ENCODE measurements around the gene IMPA2. TPM values are rescaled to one million over a fixed set of nuclear protein-coding genes. Genes with fewer than 3 reads are reported as not detected.
A peak's percentile ranks its signal among the peaks of the same experiment; 100 is the strongest.

IMPA2 gene
- total and polyA plus RNA-seq, 2 of the 4 experiments (the other 2 are of a cell fraction): 5.4 to 5.5 TPM

- DNase-seq (no peak), ATAC-seq (ENCODE audit: low read depth) (no peak)
- Histone ChIP-seq H3K18ac (ENCODE audit: low read depth, low read length) (no peak overlapping the region), H2BK20ac (ENCODE audit: low read depth, low read length) (no peak overlapping the region), H3K14ac (replicated peaks; ENCODE audit: low read depth, low read length) (no peak overlapping the region), H2AK5ac (ENCODE audit: low read depth, low read length) (peak overlapping the region; percentile 49; the same call in 1 of the 2 replicates), H3K4ac (ENCODE audit: low read depth, low read length) (no peak overlapping the region; the same call in 1 of the 2 replicates), H3K27me3 (ENCODE audit: control insufficient read depth, insufficient read depth, low read length) (no peaks in the 10 kb centered on the region), H2BK5ac (ENCODE audit: low read depth, low read length, poor library complexity, severe bottlenecking) (no peak overlapping the region), H3K23ac (ENCODE audit: low read depth, low read length) (no peak overlapping the region), H3K79me1 (ENCODE audit: low read depth in 1 of 2, low read length in 2 of 2) (no peaks in the 10 kb centered on the region), H3K36me3 (ENCODE audit: control insufficient read depth, insufficient read depth, low read length) (no peaks in the 10 kb centered on the region), H3K9me3 (ENCODE audit: control insufficient read depth, insufficient read depth, low read length) (peaks cover 9% of the 10 kb centered on the region), H4K20me1 (ENCODE audit: insufficient read depth, low read length) (no peaks in the 10 kb centered on the region), H3K9ac (ENCODE audit: low read depth, low read length) (no peak overlapping the region), H2BK120ac (ENCODE audit: low read depth, low read length) (no peak overlapping the region), H4K91ac (ENCODE audit: insufficient read depth, low read depth, low read length) (peak overlapping the region; percentile 4; the same call in 1 of the 2 replicates), H3K9me1 (ENCODE audit: insufficient read depth, low read length) (no peaks in the 10 kb centered on the region), H4K5ac (ENCODE audit: low read depth, low read length) (no peak overlapping the region), H3K27ac (ENCODE audit: insufficient read depth, low read length) (no peak overlapping the region), H2AFZ (replicated peaks; ENCODE audit: low read length, poor library complexity) (no peak overlapping the region), H3K56ac (ENCODE audit: extremely low read depth, insufficient read depth, low read length) (no peak overlapping the region), H2BK15ac (ENCODE audit: low read depth, low read length) (peak overlapping the region; percentile 70; the same call in 1 of the 3 replicates), H3K4me1 (ENCODE audit: control insufficient read depth, insufficient read depth, low read length) (peaks cover 11% of the 10 kb centered on the region), H2AK9ac (replicated peaks; ENCODE audit: low read depth, low read length, poor library complexity) (peak overlapping the region; percentile 5), H4K8ac (ENCODE audit: low read depth in 2 of 2, low read length in 2 of 2) (no peak overlapping the region), H3K4me2 (ENCODE audit: low read depth, low read length) (no peak overlapping the region), H3K4me3 (ENCODE audit: insufficient read depth, low read depth, low read length) (no peak overlapping the region)
- WGBS, 2 experiments (ENCODE audit: extremely low coverage in 2 of 2, insufficient read length in 1 of 2): 96% methylated on average over 5 of the region's 10 CpGs; no CpG with 5 or more reads in 1 of the 2 experiments
- CTCF ChIA-PET: no interaction called here
- dilution Hi-C loops (cut with HindIII; ENCODE audit: low sequenced_read_pairs, unreplicated experiment) (no loop called here), in situ Hi-C loops (cut with MboI; ENCODE audit: low sequenced_read_pairs) (no loop called here), intact Hi-C loops (cut with micrococcal nuclease) (no loop called here)
- TF ChIP-seq CHD1 (IDR thresholded peaks at IDR 0.05; ENCODE audit: low read depth, low read length): no peak
- no peak for TF ChIP-seq BHLHE40 (IDR thresholded peaks at IDR 0.05; ENCODE audit: low read depth, low read length)
- TF ChIP-seq RCOR1 (IDR thresholded peaks at IDR 0.05; ENCODE audit: insufficient replicate concordance, low read length): no peak
- TF ChIP-seq FOS (IDR thresholded peaks at IDR 0.05; ENCODE audit: low read depth, low read length): no peak
- no peak for TF ChIP-seq ELK1 (IDR thresholded peaks at IDR 0.05; ENCODE audit: borderline replicate concordance, low read depth, low read length)
- TF ChIP-seq CEBPB (IDR thresholded peaks at IDR 0.05; ENCODE audit: low read depth, low read length): no peak
- no peak for TF ChIP-seq POLR2A (IDR thresholded peaks at IDR 0.05; ENCODE audit: low read depth, low read length)
- no peak for TF ChIP-seq RFX5 (IDR thresholded peaks at IDR 0.05; ENCODE audit: low read depth, low read length)
- no peak for TF ChIP-seq MXI1 (IDR thresholded peaks at IDR 0.05; ENCODE audit: borderline replicate concordance, low read depth, low read length)
- TF ChIP-seq RAD21 (IDR thresholded peaks at IDR 0.05; ENCODE audit: low read length): no peak
- TF ChIP-seq USF2 (IDR thresholded peaks at IDR 0.05; ENCODE audit: low read depth, low read length): no peak
- no TSS peak for BruUV-seq (replicated peaks)
- POLR2A ChIA-PET (ENCODE audit: unreplicated experiment): no interaction called here
These were observed 24.7 kb upstream of the IMPA2 start for GRCh38 chr18:11956371-11957308.
